ENCODE measurements around the gene MCTP1. TPM values are rescaled to one million over a fixed set of nuclear protein-coding genes. Genes with fewer than 3 reads are reported as not detected.

MCTP1 gene
- total RNA-seq, 1 experiment from 2014 or later, result 2.5 TPM

GRCh38 chr5:94802450-94802849 lies 482.4 kb downstream of the MCTP1 start:
- H3K4me3 Mint-ChIP-seq, result no peak overlapping the region
- Histone ChIP-seq H4K91ac (ENCODE audit: insufficient read length, low read depth, low read length) (no peak overlapping the region), H3K9me3 (ENCODE audit: control insufficient read depth, low read depth, low read length) (no peaks in the 10 kb centered on the region), H4K5ac (ENCODE audit: insufficient read length, low read depth, low read length) (no peak overlapping the region), H3K4ac (ENCODE audit: low read depth, low read length) (no peak overlapping the region), H2BK12ac (ENCODE audit: insufficient read length, low read depth, low read length) (no peak overlapping the region), H2AFZ (ENCODE audit: low read length) (no peak overlapping the region), H2AK5ac (ENCODE audit: insufficient read length, low read length) (no peak overlapping the region), H3K23ac (ENCODE audit: insufficient read length, low read depth, low read length) (no peak overlapping the region), H2BK5ac (ENCODE audit: insufficient read length, low read length) (no peak overlapping the region), H3K27me3 (ENCODE audit: insufficient read depth, low read length) (no peaks in the 10 kb centered on the region), H4K8ac (replicated peaks; ENCODE audit: insufficient read length, low read depth, low read length) (no peak overlapping the region), H4K20me1 (ENCODE audit: control insufficient read depth, insufficient read depth, insufficient read length) (no peaks in the 10 kb centered on the region), H3K9ac (ENCODE audit: extremely low read depth, insufficient read length, low read length) (no peak overlapping the region), H3K27ac (ENCODE audit: insufficient read length, low read depth, low read length) (no peak overlapping the region), H2BK15ac (ENCODE audit: low read depth, low read length) (no peak overlapping the region), H2BK120ac (ENCODE audit: low read depth, low read length, poor library complexity, severe bottlenecking) (no peak overlapping the region), H3K4me1 (ENCODE audit: insufficient read depth, low read length) (no peaks in the 10 kb centered on the region), H3K79me1 (ENCODE audit: insufficient read depth, low read depth, low read length, poor library complexity, severe bottlenecking) (no peaks in the 10 kb centered on the region), H3K23me2 (ENCODE audit: insufficient read length, low read depth, low read length, poor library complexity, severe bottlenecking) (no peaks in the 10 kb centered on the region), H3K14ac (ENCODE audit: insufficient read depth, low read length) (no peak overlapping the region), H3K18ac (ENCODE audit: insufficient read length, low read depth, low read length) (no peak overlapping the region), H3K79me2 (ENCODE audit: insufficient read depth, low read length) (no peaks in the 10 kb centered on the region), H3K56ac (ENCODE audit: insufficient read length, low read depth, low read length) (no peak overlapping the region), H3K4me2 (ENCODE audit: insufficient read depth, insufficient read length, low read length) (no peak overlapping the region), H3T11ph (ENCODE audit: low read length) (no peak overlapping the region), H2BK20ac (ENCODE audit: low read depth, low read length, poor library complexity, severe bottlenecking) (no peak overlapping the region)
- H3K27me3 Mint-ChIP-seq (ENCODE audit: low read depth), result no peaks in the 10 kb centered on the region
- no peaks in the 10 kb centered on the region for H3K9me3 Mint-ChIP-seq
- H3K27ac Mint-ChIP-seq, result no peak overlapping the region
- TF ChIP-seq CTCF (conservative IDR thresholded peaks at IDR 0.05), result no peak
- no peak for DNase-seq
- no CpG with 5 or more reads among the region's 2 CpGs for WGBS (ENCODE audit: extremely low coverage, insufficient read length, low lambda C conversion rate)
- no peaks in the 10 kb centered on the region for H3K36me3 Mint-ChIP-seq (ENCODE audit: insufficient read depth in 1 of 3, low read depth in 3 of 3)
- H3K4me1 Mint-ChIP-seq, result no peaks in the 10 kb centered on the region

All from H9 (cell line).